ENCODE data around the gene NCAM1. TPM values are rescaled to one million over a fixed set of nuclear protein-coding genes. Genes with fewer than 3 reads are reported as not detected.

NCAM1 gene
- total RNA-seq, 1 experiment from 2014 or later = 12.0 TPM

DNA sequence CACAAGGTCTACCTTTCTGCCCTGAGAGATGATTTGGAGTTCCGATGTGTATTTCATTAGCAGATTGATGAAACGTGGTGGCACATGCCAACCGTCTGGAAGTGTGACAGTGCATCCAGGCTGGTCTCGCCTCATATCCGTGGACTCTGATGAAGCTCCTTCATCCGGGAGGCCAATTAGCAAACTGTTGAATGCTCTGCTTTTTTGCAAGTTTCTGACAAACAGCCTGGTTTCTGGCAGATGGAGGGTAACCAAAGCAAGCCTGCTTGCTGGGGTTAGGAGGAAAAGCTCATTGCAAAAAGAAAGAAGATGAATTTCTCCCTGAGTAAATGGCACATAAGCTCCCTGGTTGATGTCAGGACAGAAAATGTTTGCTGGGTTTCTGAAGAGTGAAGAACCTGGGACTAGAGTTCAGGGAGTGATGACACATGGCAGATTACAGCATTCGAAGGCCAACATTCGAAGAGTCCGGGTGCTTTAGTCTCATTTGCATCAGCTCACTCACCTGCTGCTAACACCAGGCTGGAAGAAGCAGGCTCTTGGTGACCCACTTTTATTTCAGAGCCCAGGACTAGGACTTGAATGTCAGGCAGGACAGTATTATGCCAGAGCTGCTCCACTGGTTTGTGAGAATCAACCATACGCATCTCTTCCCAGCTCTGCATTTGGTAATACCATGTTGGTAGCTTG, 217.3 kb downstream of the NCAM1 start:
- Histone ChIP-seq H3K36me3 (ENCODE audit: insufficient read depth, low read length, poor library complexity, severe bottlenecking) (no peaks in the 10 kb centered on the region), H3K4me3 (ENCODE audit: low read depth, low read length, poor library complexity, severe bottlenecking) (no peak overlapping the region), H3K27ac (ENCODE audit: low read depth, low read length, poor library complexity, severe bottlenecking) (no peak overlapping the region), H3K27me3 (replicated peaks; ENCODE audit: insufficient read depth, low read depth, low read length, poor library complexity) (no peaks in the 10 kb centered on the region), H3K4me1 (ENCODE audit: insufficient read depth, low read length, poor library complexity, severe bottlenecking) (peaks cover 6% of the 10 kb centered on the region), H3K9me3 (ENCODE audit: low read depth, low read length, poor library complexity, severe bottlenecking) (no peaks in the 10 kb centered on the region)
- BruUV-seq (replicated peaks) = no TSS peak
- DNase-seq (ENCODE audit: low spot score) = no peak
- ChIA-PET POLR2A (ENCODE audit: low non-redundant PET) (no interaction called here), CTCF (no interaction called here)
- no peak for TF ChIP-seq EZH2 (IDR thresholded peaks at IDR 0.05; ENCODE audit: borderline replicate concordance, low read depth, low read length, poor library complexity, severe bottlenecking)
- TF ChIP-seq, protein P1, sequence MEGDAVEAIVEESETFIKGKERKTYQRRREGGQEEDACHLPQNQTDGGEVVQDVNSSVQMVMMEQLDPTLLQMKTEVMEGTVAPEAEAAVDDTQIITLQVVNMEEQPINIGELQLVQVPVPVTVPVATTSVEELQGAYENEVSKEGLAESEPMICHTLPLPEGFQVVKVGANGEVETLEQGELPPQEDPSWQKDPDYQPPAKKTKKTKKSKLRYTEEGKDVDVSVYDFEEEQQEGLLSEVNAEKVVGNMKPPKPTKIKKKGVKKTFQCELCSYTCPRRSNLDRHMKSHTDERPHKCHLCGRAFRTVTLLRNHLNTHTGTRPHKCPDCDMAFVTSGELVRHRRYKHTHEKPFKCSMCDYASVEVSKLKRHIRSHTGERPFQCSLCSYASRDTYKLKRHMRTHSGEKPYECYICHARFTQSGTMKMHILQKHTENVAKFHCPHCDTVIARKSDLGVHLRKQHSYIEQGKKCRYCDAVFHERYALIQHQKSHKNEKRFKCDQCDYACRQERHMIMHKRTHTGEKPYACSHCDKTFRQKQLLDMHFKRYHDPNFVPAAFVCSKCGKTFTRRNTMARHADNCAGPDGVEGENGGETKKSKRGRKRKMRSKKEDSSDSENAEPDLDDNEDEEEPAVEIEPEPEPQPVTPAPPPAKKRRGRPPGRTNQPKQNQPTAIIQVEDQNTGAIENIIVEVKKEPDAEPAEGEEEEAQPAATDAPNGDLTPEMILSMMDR (conservative IDR thresholded peaks at IDR 0.05; ENCODE audit: low read depth, low read length) = no peak
- intact Hi-C loops (cut with micrococcal nuclease; ENCODE audit: unreplicated experiment) = no loop called here

DNA sequence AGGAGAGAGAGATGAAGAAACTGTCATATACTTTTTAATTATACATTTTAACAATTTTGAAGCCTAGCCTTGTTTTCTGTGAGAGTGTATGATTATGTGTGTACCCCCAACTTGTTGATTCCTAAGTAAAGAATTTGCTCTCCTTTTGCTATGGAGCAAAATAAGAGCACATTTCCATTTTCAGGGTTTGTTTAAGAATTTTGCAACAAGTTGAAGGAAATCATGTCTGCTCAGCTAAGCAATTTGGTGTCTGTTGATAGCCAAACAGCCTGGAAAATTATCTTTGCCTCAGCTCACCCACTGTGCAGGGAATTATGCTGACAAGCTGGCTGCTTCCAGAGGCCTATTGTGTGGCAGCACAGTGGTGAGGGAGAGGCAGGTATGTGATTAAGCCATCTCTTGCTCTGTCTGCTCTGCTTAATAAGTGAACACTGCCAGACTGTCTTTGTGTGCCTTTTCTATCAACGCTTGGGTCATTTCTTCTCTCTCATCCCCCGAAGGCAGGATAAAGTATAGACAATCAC, 218.0 kb downstream of the NCAM1 start:
- Histone ChIP-seq H3K4me3 (ENCODE audit: low read depth, low read length, poor library complexity, severe bottlenecking) (no peak overlapping the region), H3K36me3 (ENCODE audit: insufficient read depth, low read length, poor library complexity, severe bottlenecking) (no peaks in the 10 kb centered on the region), H3K27ac (ENCODE audit: low read depth, low read length, poor library complexity, severe bottlenecking) (no peak overlapping the region), H3K9me3 (ENCODE audit: low read depth, low read length, poor library complexity, severe bottlenecking) (no peaks in the 10 kb centered on the region), H3K27me3 (replicated peaks; ENCODE audit: insufficient read depth, low read depth, low read length, poor library complexity) (no peaks in the 10 kb centered on the region), H3K4me1 (ENCODE audit: insufficient read depth, low read length, poor library complexity, severe bottlenecking) (peaks cover 6% of the 10 kb centered on the region)
- ChIA-PET POLR2A (ENCODE audit: low non-redundant PET) (no interaction called here), CTCF (no interaction called here)
- BruUV-seq (replicated peaks) = no TSS peak
- DNase-seq (ENCODE audit: low spot score) = peak; percentile 44
- TF ChIP-seq, protein P1 (conservative IDR thresholded peaks at IDR 0.05; ENCODE audit: low read depth, low read length) = no peak
- no peak for TF ChIP-seq EZH2 (IDR thresholded peaks at IDR 0.05; ENCODE audit: borderline replicate concordance, low read depth, low read length, poor library complexity, severe bottlenecking)
- intact Hi-C loops (cut with micrococcal nuclease; ENCODE audit: unreplicated experiment) = no loop called here

DNA sequence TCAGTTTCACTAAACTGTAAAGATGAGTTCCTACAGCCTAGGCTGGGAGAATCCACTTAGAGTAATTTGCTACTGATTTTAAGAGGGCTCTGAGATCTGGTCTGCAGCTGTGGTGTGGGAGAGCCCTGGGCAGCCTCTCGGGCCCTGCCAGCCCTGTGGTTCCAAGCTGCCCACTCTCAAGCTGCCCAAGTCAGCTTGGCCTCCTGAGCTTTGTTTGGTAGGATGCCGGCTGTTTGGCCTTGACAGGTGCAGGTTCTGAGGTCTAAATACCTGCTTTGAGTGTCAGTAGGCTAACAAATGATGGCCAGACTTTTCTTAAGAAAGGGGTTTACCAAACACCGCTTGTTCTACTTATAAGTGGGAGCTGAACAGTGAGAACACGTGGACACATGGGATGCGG, 219.9 kb downstream of the NCAM1 start:
- ChIA-PET POLR2A (ENCODE audit: low non-redundant PET) (no interaction called here), CTCF (no interaction called here)
- BruUV-seq (replicated peaks) = no TSS peak
- intact Hi-C loops (cut with micrococcal nuclease; ENCODE audit: unreplicated experiment) = no loop called here
- no peaks in the 10 kb centered on the region for H3K9me3 ChIP-seq (ENCODE audit: low read depth, low read length, poor library complexity, severe bottlenecking)
- H3K4me3 ChIP-seq (ENCODE audit: low read depth, low read length, poor library complexity, severe bottlenecking) = no peak overlapping the region
- no peak overlapping the region for H3K27ac ChIP-seq (ENCODE audit: low read depth, low read length, poor library complexity, severe bottlenecking)
- no peaks in the 10 kb centered on the region for H3K36me3 ChIP-seq (ENCODE audit: insufficient read depth, low read length, poor library complexity, severe bottlenecking)
- H3K27me3 ChIP-seq (replicated peaks; ENCODE audit: insufficient read depth, low read depth, low read length, poor library complexity) = no peaks in the 10 kb centered on the region
- no peak for DNase-seq (ENCODE audit: low spot score)
- H3K4me1 ChIP-seq (ENCODE audit: insufficient read depth, low read length, poor library complexity, severe bottlenecking) = peaks cover 6% of the 10 kb centered on the region
- TF ChIP-seq EZH2 (IDR thresholded peaks at IDR 0.05; ENCODE audit: borderline replicate concordance, low read depth, low read length, poor library complexity, severe bottlenecking) = no peak
- TF ChIP-seq, protein P1 (conservative IDR thresholded peaks at IDR 0.05; ENCODE audit: low read depth, low read length) = no peak
